ENCODE measurements around the gene BICD2.

DNA sequence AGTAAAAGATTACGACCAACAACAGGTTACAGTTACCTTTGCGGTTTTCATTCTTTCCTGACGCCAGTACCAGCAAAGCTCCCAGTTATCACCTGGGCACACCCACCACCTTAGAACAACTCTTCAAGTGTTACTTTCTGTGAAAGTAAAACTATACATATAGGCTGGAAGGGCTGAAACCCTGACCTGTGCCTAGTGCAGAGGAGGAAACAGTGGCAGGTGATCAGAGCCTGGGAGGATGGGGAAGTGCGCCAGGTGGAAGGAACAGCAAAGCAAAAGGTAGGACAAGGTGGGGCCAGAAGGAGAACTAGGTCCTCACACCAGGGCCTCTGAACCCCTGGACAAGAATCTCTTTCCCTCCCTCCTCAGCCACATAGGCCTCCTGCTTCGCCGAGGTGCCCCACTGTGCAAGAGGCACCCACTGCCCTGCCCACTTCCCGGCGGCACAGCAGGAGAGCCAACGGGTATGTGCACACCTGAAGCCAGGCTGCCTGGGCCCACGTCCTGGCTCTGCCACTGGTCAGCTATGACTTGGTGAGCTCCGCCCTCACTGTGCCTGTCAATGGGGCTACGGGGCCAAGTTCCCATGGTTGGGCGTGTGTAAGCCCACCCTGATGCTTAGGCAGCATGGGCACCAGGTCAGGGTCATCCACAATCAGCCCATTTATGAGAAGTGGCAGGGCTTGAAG lies 26.9 kb downstream of the BICD2 start:
- no peak for TF ChIP-seq POLR2A (IDR thresholded peaks at IDR 0.05)
- TF ChIP-seq, protein P1, sequence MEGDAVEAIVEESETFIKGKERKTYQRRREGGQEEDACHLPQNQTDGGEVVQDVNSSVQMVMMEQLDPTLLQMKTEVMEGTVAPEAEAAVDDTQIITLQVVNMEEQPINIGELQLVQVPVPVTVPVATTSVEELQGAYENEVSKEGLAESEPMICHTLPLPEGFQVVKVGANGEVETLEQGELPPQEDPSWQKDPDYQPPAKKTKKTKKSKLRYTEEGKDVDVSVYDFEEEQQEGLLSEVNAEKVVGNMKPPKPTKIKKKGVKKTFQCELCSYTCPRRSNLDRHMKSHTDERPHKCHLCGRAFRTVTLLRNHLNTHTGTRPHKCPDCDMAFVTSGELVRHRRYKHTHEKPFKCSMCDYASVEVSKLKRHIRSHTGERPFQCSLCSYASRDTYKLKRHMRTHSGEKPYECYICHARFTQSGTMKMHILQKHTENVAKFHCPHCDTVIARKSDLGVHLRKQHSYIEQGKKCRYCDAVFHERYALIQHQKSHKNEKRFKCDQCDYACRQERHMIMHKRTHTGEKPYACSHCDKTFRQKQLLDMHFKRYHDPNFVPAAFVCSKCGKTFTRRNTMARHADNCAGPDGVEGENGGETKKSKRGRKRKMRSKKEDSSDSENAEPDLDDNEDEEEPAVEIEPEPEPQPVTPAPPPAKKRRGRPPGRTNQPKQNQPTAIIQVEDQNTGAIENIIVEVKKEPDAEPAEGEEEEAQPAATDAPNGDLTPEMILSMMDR (IDR thresholded peaks at IDR 0.05): no peak
- TF ChIP-seq POLR2AphosphoS5 (IDR thresholded peaks at IDR 0.05): no peak
- no peak for TF ChIP-seq EP300 (IDR thresholded peaks at IDR 0.05)
